Activated CD8-positive, alpha-beta T cell treated with anti-CD3 and anti-CD28 coated beads for 36 hours (primary cell): ENCODE data around the gene HOXC9. TPM values are rescaled to one million over a fixed set of nuclear protein-coding genes. Genes with fewer than 3 reads are reported as not detected.

Experiments used
- ATAC-seq: fragments of 200-7000 bp; cut with Tn5 transposase; one replicate; pipeline ENCODE4 v1.10.0; 2021; ENCODE audit warnings: mild to moderate bottlenecking, moderate library complexity
- CTCF ChIA-PET: fragments of 350-600 bp; sonication (Branson Sonifier 250); formaldehyde crosslinking; loops from one replicate; lab custom pipeline; 2021; ENCODE audit warnings: antibody characterized with exemption; lab: Charles Lee
- POLR2A ChIA-PET: fragments of 350-600 bp; sonication (Branson Sonifier 250); formaldehyde crosslinking; loops from one replicate; lab custom pipeline; 2021; ENCODE audit warnings: antibody characterized with exemption; lab: Charles Lee
- DNase-seq: peaks from one replicate; pipeline ENCODE4 v3.0.0-alpha.2; 2020
- H3K27ac Mint-ChIP-seq: one replicate; pipeline ENCODE4 v1.8.0; 2021; ENCODE audit warnings: mild to moderate bottlenecking, mixed read lengths
- H3K27me3 Mint-ChIP-seq: one replicate; pipeline ENCODE4 v1.8.0; 2021; ENCODE audit warnings: mixed read lengths
- H3K36me3 Mint-ChIP-seq: one replicate; pipeline ENCODE4 v1.8.0; 2021; ENCODE audit warnings: low read depth, mixed read lengths
- H3K4me1 Mint-ChIP-seq: one replicate; pipeline ENCODE4 v1.8.0; 2021; ENCODE audit warnings: low read depth, mixed read lengths
- H3K4me3 Mint-ChIP-seq: one replicate; pipeline ENCODE4 v1.8.0; 2021; ENCODE audit warnings: mild to moderate bottlenecking, moderate library complexity, mixed read lengths
- H3K9me3 Mint-ChIP-seq: one replicate; pipeline ENCODE4 v1.8.0; 2021; ENCODE audit warnings: mixed read lengths
- CTCF ChIP-seq: fragments of 200-600 bp; IDR thresholded peaks from one replicate; pipeline ENCODE4 v1.8.0; 2022; ENCODE audit warnings: antibody characterized with exemption, mild to moderate bottlenecking
- intact Hi-C: fragments of 100-400 bp; cut with micrococcal nuclease; formaldehyde crosslinking; loops from one replicate; pipeline ENCODE4 v1.10.0; 2022
- total RNA-seq, 2 experiments: library from RNA; stranded (reverse); gene quantifications; one replicate each; pipeline ENCODE4 v1.2.3, GENCODE V29; 2021

HOXC9 gene
- total RNA-seq, 2 experiments from 2014 or later = not detected

- Mint-ChIP-seq H3K9me3 (no peaks in the 10 kb centered on the region), H3K27ac (no peak overlapping the region), H3K4me1 (peaks cover 9% of the 10 kb centered on the region), H3K36me3 (no peaks in the 10 kb centered on the region), H3K27me3 (peaks cover 64% of the 10 kb centered on the region), H3K4me3 (no peak overlapping the region)
- DNase-seq (no peak), ATAC-seq (no peak)
- ChIA-PET POLR2A (no interaction called here), CTCF (interaction anchor here (1.5 kb wide), 1 partner anchor 189 kb away, joined by 3 read pairs; no protein-coding TSS in a partner anchor)
- intact Hi-C loops = no loop called here
- TF ChIP-seq CTCF = no peak
Observed at GRCh38 chr12:54019924-54020590, 20.1 kb downstream of the HOXC9 start.

- Mint-ChIP-seq H3K27ac (no peak overlapping the region), H3K9me3 (no peaks in the 10 kb centered on the region), H3K27me3 (peaks cover 62% of the 10 kb centered on the region), H3K4me1 (peaks cover 9% of the 10 kb centered on the region), H3K4me3 (no peak overlapping the region), H3K36me3 (no peaks in the 10 kb centered on the region)
- DNase-seq = no peak
- intact Hi-C loops = no loop called here
- no peak for TF ChIP-seq CTCF
- CTCF ChIA-PET = interaction anchor here (0.6 to 1.5 kb wide), 2 partner anchors 189 to 196 kb away, joined by 3 read pairs; no protein-coding TSS in a partner anchor
- no peak for ATAC-seq
- POLR2A ChIA-PET = no interaction called here
Observed at GRCh38 chr12:54020591-54021405, 20.8 kb downstream of the HOXC9 start.

- H3K4me3 Mint-ChIP-seq = no peak overlapping the region
- H3K4me1 Mint-ChIP-seq = peaks cover 10% of the 10 kb centered on the region
- no peaks in the 10 kb centered on the region for H3K36me3 Mint-ChIP-seq
- no peaks in the 10 kb centered on the region for H3K9me3 Mint-ChIP-seq
- DNase-seq (no peak), ATAC-seq (no peak)
- ChIA-PET POLR2A (interaction anchor here (1.0 to 1.3 kb wide), 2 partner anchors 24 to 184 kb away, joined by 3 read pairs; no protein-coding TSS in a partner anchor), CTCF (interaction anchor here (1.2 to 3.7 kb wide), 6 partner anchors 11 to 186 kb away, joined by 3 to 30 read pairs (median 16); partner anchors contain the start of genes HOXC10 and HOXC5)
- no peak overlapping the region for H3K27ac Mint-ChIP-seq
- no peak for TF ChIP-seq CTCF
- intact Hi-C loops = no loop called here
- peaks cover 62% of the 10 kb centered on the region for H3K27me3 Mint-ChIP-seq
Observed at GRCh38 chr12:54021432-54022013, 21.6 kb downstream of the HOXC9 start.

- peaks cover 5% of the 10 kb centered on the region for H3K4me1 Mint-ChIP-seq
- H3K27me3 Mint-ChIP-seq = peaks cover 67% of the 10 kb centered on the region
- no peaks in the 10 kb centered on the region for H3K9me3 Mint-ChIP-seq
- DNase-seq (no peak), ATAC-seq (no peak)
- TF ChIP-seq CTCF = no peak
- intact Hi-C loops = no loop called here
- H3K27ac Mint-ChIP-seq = no peak overlapping the region
- H3K36me3 Mint-ChIP-seq = no peaks in the 10 kb centered on the region
- ChIA-PET POLR2A (interaction anchor here (1.6 kb wide), 1 partner anchor 13 kb away, joined by 5 read pairs; no protein-coding TSS in a partner anchor), CTCF (interaction anchor here (0.7 to 3.7 kb wide), 10 partner anchors 10 to 192 kb away, joined by 3 to 30 read pairs (median 12); partner anchors contain the start of genes HOXC10, HOXC5 and HOXC9)
- H3K4me3 Mint-ChIP-seq = no peak overlapping the region
Observed at GRCh38 chr12:54022960-54023884, 23.3 kb downstream of the HOXC9 start.
